ENCODE data around the gene HILPDA.
"Not testable (repeated sequence)": the region's sequence is repeated elsewhere in the genome, so short reads cannot be mapped to it uniquely, and the experiment has no call there.

GRCh38 chr7:128505416-128505815 lies 49.7 kb downstream of the HILPDA start:
- not testable (repeated sequence) for TF ChIP-seq CTCF (conservative IDR thresholded peaks at IDR 0.05; ENCODE audit: low read length); EZH2phosphoT487 (IDR thresholded peaks at IDR 0.05; ENCODE audit: borderline replicate concordance)

Data from Loucy (cell line).